GM12875 (cell line): ENCODE results near the gene HPD.

Experiments
- H3K4me3 ChIP-seq: one replicate; pipeline ENCODE4 v1.5.1; 2011; ENCODE audit warnings: low read depth, low read length, control low read depth
- TF ChIP-seq, protein P1 (sequence below): IDR thresholded peaks from 2 replicates; pipeline ENCODE4 v1.5.1; 2011; ENCODE audit warnings: low read depth, mild to moderate bottlenecking, control low read depth, inconsistent platforms, low read length, moderate library complexity, borderline replicate concordance; ENCODE audit not compliant: insufficient read depth

Gene HPD

GRCh38 chr12:121831571-121832245, 27.0 kb downstream of the HPD start:
- H3K4me3 ChIP-seq = no peak overlapping the region

GRCh38 chr12:121830588-121831265, 27.9 kb downstream of the HPD start:
- TF ChIP-seq, protein P1, sequence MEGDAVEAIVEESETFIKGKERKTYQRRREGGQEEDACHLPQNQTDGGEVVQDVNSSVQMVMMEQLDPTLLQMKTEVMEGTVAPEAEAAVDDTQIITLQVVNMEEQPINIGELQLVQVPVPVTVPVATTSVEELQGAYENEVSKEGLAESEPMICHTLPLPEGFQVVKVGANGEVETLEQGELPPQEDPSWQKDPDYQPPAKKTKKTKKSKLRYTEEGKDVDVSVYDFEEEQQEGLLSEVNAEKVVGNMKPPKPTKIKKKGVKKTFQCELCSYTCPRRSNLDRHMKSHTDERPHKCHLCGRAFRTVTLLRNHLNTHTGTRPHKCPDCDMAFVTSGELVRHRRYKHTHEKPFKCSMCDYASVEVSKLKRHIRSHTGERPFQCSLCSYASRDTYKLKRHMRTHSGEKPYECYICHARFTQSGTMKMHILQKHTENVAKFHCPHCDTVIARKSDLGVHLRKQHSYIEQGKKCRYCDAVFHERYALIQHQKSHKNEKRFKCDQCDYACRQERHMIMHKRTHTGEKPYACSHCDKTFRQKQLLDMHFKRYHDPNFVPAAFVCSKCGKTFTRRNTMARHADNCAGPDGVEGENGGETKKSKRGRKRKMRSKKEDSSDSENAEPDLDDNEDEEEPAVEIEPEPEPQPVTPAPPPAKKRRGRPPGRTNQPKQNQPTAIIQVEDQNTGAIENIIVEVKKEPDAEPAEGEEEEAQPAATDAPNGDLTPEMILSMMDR = no peak
- H3K4me3 ChIP-seq = no peak overlapping the region

More at GRCh38 chr12:121831571-121832245, 27.0 kb downstream of the HPD start:
- TF ChIP-seq, protein P1 = no peak

- H3K4me3 ChIP-seq = no peak overlapping the region
- TF ChIP-seq, protein P1 = no peak
Observed at GRCh38 chr12:121830134-121830533, 28.5 kb downstream of the HPD start.

- TF ChIP-seq, protein P1 = no peak
- no peak overlapping the region for H3K4me3 ChIP-seq
Observed at GRCh38 chr12:121829250-121829918, 29.3 kb downstream of the HPD start.

- TF ChIP-seq, protein P1 = no peak
- no peak overlapping the region for H3K4me3 ChIP-seq
Observed at GRCh38 chr12:121828826-121829225, 29.8 kb downstream of the HPD start.

DNA sequence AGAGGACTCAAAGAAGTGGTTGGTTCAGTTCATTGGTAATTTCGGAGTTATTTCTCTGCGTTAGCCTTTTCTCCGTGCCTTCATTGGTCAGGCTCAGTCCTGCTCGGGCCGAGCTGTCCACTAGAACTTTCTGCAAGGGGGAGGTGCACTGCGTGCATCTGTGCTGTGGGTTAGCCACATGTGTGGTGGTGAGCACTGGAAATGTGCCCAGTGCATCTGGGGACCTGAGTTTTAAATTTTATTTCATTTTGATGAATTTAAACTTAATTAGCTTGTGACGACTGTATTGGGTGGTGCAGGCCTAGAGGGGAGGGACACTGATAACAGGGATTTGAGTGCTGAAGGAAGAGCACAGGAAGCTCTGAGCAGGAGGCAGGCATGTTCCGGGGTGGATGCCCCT, 30.4 kb downstream of the HPD start:
- TF ChIP-seq, protein P1 = no peak

More for the DNA sequence above, 30.4 kb downstream of the HPD start:
- no peak overlapping the region for H3K4me3 ChIP-seq
